T-helper 17 cell (primary cell): ENCODE measurements around the gene PACS2. TPM values are rescaled to one million over a fixed set of nuclear protein-coding genes. Genes with fewer than 3 reads are reported as not detected.

ENCODE experiments used
- ATAC-seq: fragments of 150-1000 bp; cut with Tn5 transposase; 2 replicates; pipeline ENCODE4 v1.10.0; 2021; ENCODE audit warnings: mild to moderate bottlenecking, moderate library complexity
- DNase-seq, 3 donors: peaks; one replicate each; pipeline versions ENCODE4 v3.0.0 to v3.0.0-alpha.2; 2020 to 2021
- H3K9me3 ChIP-seq: one replicate; pipeline ENCODE4 v1.7.0; 2013; ENCODE audit warnings: low read length, mild to moderate bottlenecking; ENCODE audit not compliant: control insufficient read depth, poor library complexity, severe bottlenecking
- H3K27ac Mint-ChIP-seq: one replicate; pipeline ENCODE4 v1.8.0; 2022; ENCODE audit warnings: mild to moderate bottlenecking, moderate library complexity, mixed read lengths
- H3K27me3 Mint-ChIP-seq: one replicate; pipeline ENCODE4 v1.8.0; 2022; ENCODE audit warnings: mixed read lengths
- H3K36me3 Mint-ChIP-seq: one replicate; pipeline ENCODE4 v1.8.0; 2022; ENCODE audit warnings: low read depth, mixed read lengths
- H3K4me1 Mint-ChIP-seq: one replicate; pipeline ENCODE4 v1.8.0; 2022; ENCODE audit warnings: mild to moderate bottlenecking, mixed read lengths
- H3K4me3 Mint-ChIP-seq: one replicate; pipeline ENCODE4 v1.8.0; 2022; ENCODE audit warnings: mild to moderate bottlenecking, moderate library complexity, mixed read lengths
- total RNA-seq, 4 donors: library from RNA in 2 of 4; stranded (reverse) in 2 of 4; gene quantifications; one replicate each; pipeline ENCODE4 v1.2.3 and lab custom pipeline; 2022 to 2026

PACS2 gene
- total RNA-seq, 2 donors from 2014 or later, result 56.0 to 64.9 TPM

DNA sequence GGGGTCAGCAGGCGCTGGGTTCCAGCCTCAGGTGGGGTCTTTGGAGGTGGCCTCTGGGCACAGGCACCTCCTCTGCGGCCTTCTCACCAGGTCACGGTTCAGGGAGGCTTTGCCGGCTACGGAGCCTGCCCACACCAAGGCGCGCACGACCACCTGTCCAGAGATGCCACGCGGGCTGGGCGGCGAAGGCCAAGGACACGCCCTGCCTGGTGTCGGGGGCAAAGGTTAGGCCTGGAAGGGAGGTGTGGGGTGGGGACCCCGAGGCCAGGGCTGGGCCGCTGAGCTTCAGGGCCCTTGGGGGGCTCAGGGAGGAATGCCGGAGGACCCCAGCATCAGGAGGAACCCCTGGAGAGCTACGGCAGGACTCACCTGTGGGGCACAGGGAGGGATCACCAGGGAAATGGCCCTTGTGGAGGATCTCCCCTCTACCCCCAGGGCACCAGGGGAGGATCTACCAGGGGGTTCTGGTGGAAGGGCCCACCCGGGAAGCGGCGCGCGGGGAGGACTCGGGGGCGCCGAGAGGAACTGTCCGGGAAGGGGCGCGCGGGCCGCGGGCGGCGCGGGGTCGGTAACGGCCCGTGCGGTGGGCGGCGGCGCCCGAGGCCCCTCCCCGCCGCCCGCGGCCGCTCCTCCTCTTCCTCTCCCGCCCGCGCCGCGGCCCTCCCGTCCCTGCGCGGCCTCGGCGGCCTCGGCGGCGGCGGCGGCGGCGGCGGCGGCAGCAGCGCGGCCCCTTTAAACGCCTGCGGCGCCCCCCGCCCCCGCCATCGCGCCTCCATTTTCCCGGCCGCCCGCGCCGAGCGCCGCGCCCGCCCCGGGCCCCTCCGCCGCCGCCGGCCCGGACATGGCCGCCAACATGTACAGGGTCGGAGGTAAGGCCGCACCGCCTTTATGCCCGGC lies 104.9 kb downstream of the PACS2 start, which contains the start of gene MTA1:
TSS of gene MTA1 (plus strand) at position 633 of the 897 bp plus-strand sequence. CDS start at position 842, 209 bp downstream.
- peak; percentile 33 to 59 (median 53) for DNase-seq
- peak; percentile 63 for ATAC-seq
- no peaks in the 10 kb centered on the region for H3K27me3 Mint-ChIP-seq
- H3K4me1 Mint-ChIP-seq, result peaks cover 23% of the 10 kb centered on the region
- H3K27ac Mint-ChIP-seq, result peak within 1 kb of the TSS; percentile 89
- no peaks in the 10 kb centered on the region for H3K9me3 ChIP-seq
- H3K4me3 Mint-ChIP-seq, result peak within 1 kb of the TSS; percentile 92
- peaks cover 2% of the 10 kb centered on the region for H3K36me3 Mint-ChIP-seq

DNA sequence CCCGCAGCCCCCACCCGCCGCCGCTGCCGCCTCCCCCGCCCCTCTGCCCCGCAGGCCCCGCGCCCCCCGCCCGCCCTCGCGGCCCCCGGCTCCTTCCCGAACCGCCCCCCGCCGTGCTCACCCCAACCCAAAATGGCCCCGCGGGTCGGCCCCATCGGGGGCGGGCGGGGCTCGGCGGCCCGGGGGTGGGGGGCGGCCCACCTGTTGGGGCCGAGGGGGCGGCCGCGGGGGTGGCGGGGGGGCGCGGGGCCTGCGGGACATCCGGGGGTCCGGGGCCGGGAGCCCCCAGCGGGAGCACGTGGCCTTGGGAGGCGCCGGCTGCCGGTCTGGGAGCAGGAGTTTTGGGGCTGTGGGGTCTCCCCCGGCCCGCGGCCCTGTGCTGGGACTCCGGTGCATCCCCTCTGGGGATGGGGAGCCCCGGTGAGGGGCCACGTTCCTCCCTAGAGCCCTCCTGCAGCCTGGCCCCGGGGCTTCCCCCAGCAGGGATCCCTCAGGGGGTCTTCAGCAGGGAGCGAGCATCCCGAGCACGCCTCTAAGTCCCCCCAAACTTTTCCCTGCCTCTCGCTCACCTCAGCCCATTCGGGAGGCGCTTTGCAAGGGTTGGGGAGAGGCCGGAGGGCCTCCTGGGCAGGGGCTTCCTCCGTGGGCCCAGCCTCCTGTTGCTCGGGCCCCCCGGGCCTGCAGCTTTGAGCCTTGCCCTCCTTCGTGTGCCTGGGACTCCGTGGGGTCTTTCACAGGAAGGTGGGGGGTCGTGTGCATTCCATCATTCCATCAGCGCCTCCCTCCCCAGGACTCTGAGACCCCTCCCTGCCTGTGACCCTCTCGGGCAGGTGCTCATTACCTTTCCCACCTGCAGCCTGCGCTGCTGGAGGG lies 105.8 kb downstream of the PACS2 start:
- ATAC-seq (peak; percentile 16), DNase-seq (no peak)
- no peaks in the 10 kb centered on the region for H3K9me3 ChIP-seq
- peaks cover 2% of the 10 kb centered on the region for H3K36me3 Mint-ChIP-seq
- peak overlapping the region; percentile 89 for H3K27ac Mint-ChIP-seq
- peak overlapping the region; percentile 92 for H3K4me3 Mint-ChIP-seq
- H3K27me3 Mint-ChIP-seq, result no peaks in the 10 kb centered on the region
- H3K4me1 Mint-ChIP-seq, result peaks cover 21% of the 10 kb centered on the region

DNA sequence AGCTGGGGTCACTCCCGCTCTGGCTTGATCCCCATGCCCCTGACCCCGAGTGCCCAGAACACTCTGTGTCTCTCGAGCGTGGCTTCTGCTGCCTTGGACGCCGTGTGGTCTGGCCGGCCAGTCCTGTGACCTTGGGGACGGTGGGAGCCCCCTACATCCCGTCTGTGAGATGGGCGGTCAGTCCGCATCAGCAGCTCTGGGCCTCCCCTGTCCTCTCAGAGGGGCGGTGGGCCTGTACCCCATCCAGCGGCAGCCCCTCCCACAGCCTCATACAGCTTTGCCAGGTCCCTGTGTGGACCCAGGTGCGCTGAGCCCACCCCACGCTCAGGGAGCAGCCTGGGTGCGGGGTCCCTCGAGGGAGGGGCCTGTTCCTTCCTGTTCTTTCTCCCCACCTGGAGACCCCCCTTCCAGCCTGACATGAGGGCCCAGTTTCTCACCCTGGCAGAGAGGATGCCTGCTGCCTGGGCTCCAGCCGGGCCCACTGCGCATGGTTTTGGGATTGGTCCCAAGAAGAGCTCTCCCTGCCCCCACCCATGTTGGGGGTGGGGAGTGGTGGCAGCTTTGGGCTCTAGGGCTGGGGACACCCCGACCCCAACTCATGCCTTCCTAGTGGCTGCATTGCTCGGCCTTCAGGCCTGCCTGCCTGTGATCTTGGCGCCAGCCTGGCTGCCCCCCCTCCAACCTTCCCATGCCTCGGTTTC lies 106.6 kb downstream of the PACS2 start:
- H3K36me3 Mint-ChIP-seq, result peaks cover 2% of the 10 kb centered on the region
- ATAC-seq (no peak), DNase-seq (no peak)
- peaks cover 21% of the 10 kb centered on the region for H3K4me1 Mint-ChIP-seq
- no peaks in the 10 kb centered on the region for H3K9me3 ChIP-seq
- H3K27me3 Mint-ChIP-seq, result no peaks in the 10 kb centered on the region
- H3K27ac Mint-ChIP-seq, result peak overlapping the region; percentile 89
- H3K4me3 Mint-ChIP-seq, result peak overlapping the region; percentile 92

DNA sequence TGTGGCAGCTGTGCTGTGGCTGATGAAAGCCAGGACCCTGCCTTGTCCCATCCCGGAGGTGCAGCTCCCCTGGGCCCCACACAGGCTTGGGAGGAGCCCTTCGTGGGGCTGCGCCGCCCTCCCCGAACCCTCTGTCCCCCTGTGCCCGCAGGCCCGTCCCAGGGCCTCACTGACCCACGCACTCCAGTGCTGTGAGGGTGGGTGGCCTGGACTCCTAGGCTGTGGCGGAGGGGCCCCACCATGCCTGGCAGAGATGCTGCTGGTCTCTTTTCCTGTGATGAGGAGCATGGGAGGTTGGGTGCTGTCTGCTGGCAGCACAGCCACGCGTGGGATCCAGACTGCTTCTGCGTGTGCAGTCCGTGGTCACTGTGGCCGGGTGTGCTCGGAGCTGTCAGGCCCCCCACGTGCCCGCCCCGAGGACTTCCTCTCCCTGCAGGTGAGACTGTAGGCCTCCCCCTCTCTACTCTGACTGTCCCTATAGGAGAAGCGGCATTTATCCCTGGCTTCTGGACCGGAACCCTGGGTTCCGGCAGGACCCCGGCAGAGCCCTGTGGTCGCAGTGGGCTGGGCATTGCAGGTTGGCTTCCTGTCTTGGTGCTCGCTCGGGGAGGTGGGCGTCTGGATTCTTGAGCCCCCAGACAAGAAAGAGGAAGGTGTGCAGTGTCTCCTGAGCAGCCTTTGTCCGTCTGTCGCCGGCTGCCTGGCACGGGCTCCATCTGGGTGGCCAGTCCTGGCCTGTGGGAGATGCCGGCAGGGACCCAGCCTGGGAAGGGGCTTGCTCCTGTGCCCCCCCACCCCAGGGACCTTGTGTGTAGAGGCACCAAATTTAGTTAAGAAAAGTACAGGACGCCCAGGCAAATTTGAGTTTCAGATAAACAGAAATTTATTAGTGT lies 107.4 kb downstream of the PACS2 start:
- Mint-ChIP-seq H3K27ac (peak overlapping the region; percentile 89), H3K36me3 (peaks cover under 1% of the 10 kb centered on the region), H3K27me3 (no peaks in the 10 kb centered on the region), H3K4me3 (peak overlapping the region; percentile 92), H3K4me1 (peaks cover 21% of the 10 kb centered on the region)
- ATAC-seq (peak; percentile 26), DNase-seq (no peak)
- no peaks in the 10 kb centered on the region for H3K9me3 ChIP-seq

DNA sequence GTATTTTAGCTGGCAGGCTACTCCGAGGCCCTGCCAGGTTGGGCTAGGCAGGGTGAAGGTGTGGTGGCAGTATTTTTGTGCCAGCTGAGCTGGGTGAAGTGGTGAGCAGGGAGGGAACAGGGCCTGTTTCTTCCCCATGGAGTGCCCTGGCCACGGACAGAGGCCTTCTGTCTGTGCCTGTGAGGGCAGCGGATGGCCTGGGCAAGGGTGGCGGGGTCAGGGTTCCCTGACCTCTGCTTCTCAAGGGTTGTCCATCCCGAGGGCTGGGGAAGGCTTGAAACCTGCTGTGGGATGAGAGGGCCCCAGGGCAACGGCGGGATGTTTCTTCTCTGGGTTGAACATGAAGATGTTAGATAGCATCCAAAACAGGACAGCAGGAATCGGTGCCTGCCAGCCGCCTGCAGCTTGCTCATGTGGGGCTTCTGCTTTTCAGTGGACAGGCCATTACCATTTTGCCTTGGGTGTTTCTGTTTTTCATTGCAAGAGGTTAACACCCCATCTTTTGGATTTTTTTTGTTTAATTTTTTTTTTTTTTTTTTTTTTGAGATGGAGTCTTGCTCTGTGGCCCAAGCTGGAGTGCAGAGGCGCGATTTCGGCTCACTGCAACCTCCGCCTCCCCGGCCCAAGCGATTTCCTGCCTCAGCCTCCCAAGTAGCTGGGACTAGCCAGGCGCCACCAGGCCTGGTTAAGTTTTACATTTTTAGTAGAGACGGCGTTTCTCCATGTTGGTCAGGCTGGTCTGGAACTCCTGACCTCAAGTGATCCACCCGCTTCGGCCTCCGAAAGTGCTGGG lies 108.3 kb downstream of the PACS2 start:
- ATAC-seq, result no peak
- H3K27ac Mint-ChIP-seq, result peak overlapping the region; percentile 89
- H3K36me3 Mint-ChIP-seq, result peaks cover 3% of the 10 kb centered on the region
- DNase-seq, result no peak
- H3K9me3 ChIP-seq, result no peaks in the 10 kb centered on the region
- peak overlapping the region; percentile 21 for H3K4me3 Mint-ChIP-seq
- peaks cover 24% of the 10 kb centered on the region for H3K4me1 Mint-ChIP-seq
- H3K27me3 Mint-ChIP-seq, result no peaks in the 10 kb centered on the region

DNA sequence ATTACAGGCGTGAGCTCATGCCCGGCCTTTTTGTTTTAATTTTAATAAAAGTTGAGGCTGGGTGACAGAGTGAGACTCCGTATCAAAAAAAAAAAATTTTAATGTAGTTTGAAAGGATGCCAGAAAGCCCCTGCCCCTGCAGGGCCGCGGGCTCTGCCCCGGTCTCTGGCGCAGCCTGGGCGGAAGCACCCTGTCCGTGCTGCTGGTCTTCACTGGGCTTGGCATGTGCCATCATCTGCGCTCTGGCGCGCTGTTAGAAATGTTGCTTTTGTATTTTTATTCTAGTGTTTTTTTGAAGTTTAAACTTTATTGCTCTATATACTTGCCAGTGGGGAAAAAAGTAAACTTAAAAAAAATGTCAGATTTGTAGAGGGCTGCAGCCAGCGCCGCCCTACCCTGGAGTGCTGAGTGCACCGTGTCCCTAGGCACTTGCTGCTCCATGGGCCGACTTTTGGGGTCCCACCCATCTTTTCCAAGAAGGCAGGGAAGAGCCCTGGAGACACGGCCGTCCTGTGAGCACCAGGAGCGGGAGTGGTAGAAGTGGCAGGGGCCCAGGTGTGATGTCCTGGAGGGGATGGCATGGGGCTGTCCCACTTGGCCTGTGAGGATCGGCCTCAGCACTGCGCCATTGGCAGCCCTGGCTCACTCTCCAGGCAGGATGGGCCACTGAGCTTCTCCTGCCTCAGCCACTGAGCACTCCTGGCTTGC lies 109.1 kb downstream of the PACS2 start:
- DNase-seq, result no peak
- no peak overlapping the region for H3K27ac Mint-ChIP-seq
- H3K27me3 Mint-ChIP-seq, result no peaks in the 10 kb centered on the region
- no peak for ATAC-seq
- H3K36me3 Mint-ChIP-seq, result peaks cover 3% of the 10 kb centered on the region
- H3K4me1 Mint-ChIP-seq, result peaks cover 24% of the 10 kb centered on the region
- H3K4me3 Mint-ChIP-seq, result no peak overlapping the region
- H3K9me3 ChIP-seq, result no peaks in the 10 kb centered on the region

DNA sequence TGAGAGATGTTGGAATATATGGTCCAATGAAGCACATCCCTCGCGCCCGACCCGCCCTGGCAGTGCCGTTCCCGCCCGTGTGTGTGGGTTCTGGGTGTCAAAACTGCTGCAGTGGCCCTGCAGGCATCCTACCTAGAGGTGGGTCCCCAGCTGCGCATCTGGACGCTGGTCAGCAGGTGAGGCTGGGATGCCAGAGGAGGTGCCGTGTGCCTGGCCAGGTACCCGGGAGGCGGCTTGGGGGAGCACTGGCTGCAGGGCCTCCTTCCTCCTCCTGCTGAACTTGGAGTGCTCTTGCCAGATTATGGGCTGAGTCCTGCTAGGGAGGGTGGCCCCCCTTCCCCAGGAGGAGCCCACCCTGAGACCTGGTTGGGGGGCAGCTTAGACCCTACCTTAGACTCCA lies 110.3 kb downstream of the PACS2 start:
- Mint-ChIP-seq H3K4me3 (no peak overlapping the region), H3K4me1 (peaks cover 23% of the 10 kb centered on the region), H3K36me3 (peaks cover 3% of the 10 kb centered on the region), H3K27me3 (no peaks in the 10 kb centered on the region), H3K27ac (no peak overlapping the region)
- ATAC-seq (no peak), DNase-seq (no peak)
- H3K9me3 ChIP-seq, result no peaks in the 10 kb centered on the region

DNA sequence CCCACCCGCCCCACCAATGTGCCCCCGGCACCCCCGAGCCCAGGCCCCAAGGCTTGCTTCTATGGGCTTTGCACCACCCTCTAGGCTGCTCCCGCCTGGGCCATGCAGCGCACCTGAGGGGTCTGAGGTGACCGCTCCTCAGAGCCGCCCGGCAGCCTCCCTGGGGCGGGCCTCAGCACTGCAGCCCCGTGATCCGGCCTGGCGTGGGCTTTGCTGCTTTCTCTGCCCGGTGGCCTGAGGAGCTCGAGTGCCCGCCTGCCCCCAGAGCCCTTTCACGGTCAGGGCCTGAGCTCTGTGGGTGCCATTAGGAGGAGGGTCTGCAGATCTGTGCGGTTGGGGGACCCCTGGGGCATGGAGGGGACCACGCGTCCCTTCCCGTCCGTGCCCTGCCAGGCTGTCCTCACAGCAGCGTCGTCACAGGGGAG lies 111.3 kb downstream of the PACS2 start:
- Mint-ChIP-seq H3K4me1 (peaks cover 21% of the 10 kb centered on the region), H3K27me3 (no peaks in the 10 kb centered on the region), H3K4me3 (no peak overlapping the region), H3K27ac (no peak overlapping the region), H3K36me3 (peaks cover 3% of the 10 kb centered on the region)
- H3K9me3 ChIP-seq, result no peaks in the 10 kb centered on the region
- DNase-seq (no peak), ATAC-seq (no peak)

DNA sequence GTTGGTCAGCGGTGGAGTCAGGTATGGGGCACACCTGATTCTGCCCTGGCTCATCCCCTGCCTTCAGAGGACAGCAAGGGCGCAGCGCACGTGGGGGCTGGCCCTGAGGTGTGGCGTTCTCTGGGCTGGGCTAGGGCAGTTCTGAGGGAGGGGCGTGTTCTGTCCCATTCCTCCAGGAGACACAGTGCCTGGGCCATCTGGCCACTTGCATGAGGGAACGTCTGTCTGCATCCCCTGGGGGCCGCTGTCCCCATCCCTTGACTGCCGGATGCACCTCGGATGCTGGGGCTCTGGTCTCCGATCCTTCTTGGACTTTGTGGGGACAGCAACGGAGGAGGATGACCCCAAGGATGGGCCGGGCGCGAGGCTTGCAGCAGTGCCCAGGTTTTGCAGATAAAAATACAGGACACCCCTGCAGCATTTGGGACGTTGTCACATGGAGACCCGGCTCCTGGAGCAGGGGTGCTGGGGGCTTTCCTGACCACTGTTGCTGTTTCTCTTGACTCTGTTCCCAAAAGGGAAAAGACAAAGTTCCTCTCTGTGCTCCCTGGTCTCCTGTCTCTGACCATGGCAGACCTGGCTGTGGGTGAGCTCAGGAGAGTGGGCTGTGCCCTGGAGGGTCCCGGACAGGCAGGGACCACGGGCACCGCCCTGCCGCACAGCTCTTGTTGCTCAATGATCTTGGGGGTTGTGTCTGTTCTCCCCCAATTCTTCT lies 112.0 kb downstream of the PACS2 start:
- H3K4me1 Mint-ChIP-seq, result peaks cover 16% of the 10 kb centered on the region
- H3K9me3 ChIP-seq, result no peaks in the 10 kb centered on the region
- DNase-seq, result no peak
- H3K4me3 Mint-ChIP-seq, result no peak overlapping the region
- no peaks in the 10 kb centered on the region for H3K27me3 Mint-ChIP-seq
- no peak for ATAC-seq
- H3K27ac Mint-ChIP-seq, result no peak overlapping the region
- H3K36me3 Mint-ChIP-seq, result peaks cover 3% of the 10 kb centered on the region

DNA sequence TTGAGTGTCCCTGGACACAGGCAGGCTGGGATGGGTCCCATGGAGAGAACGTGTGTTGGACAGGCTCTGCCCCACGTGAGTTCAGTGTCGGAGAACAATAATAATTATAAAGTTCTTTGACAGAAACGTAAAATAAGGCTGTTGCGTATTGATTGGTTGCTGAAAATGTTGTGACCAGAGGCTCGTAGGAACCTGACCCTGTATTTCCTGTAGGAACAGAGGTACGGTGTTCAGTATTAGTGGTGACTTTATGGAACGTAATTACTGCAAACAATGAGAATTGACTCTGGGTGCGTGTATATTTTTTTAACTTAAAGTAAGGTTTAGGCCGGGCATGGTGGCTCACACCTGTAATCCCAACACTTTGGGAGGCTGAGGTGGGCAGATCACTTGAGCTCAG lies 112.9 kb downstream of the PACS2 start:
- no peaks in the 10 kb centered on the region for H3K9me3 ChIP-seq
- Mint-ChIP-seq H3K27me3 (no peaks in the 10 kb centered on the region), H3K36me3 (peaks cover 3% of the 10 kb centered on the region), H3K4me3 (no peak overlapping the region), H3K27ac (no peak overlapping the region), H3K4me1 (peaks cover 9% of the 10 kb centered on the region)
- ATAC-seq (no peak), DNase-seq (no peak)
